Cardiac muscle cell (in vitro differentiated cells and primary cell): ENCODE results near the gene SLC25A4. TPM values are rescaled to one million over a fixed set of nuclear protein-coding genes. Genes with fewer than 3 reads are reported as not detected.

Experiments
- DNase-seq, 2 donors: peaks; one replicate each; pipeline versions ENCODE4 v3.0.0 to v3.0.0-alpha.2; 2010 to 2017; ENCODE audit warnings: low read depth in 1 of 2, low spot score in 1 of 2
- H3K27ac ChIP-seq: fragments of 200-600 bp; sonication (generic); 2 replicates; pipeline ENCODE4 v1.5.1; 2016
- H3K27me3 ChIP-seq: fragments of 200-600 bp; sonication (generic); 2 replicates; pipeline ENCODE4 v1.6.0; 2016; ENCODE audit warnings: control low read depth
- H3K36me3 ChIP-seq: fragments of 200-600 bp; sonication (generic); 2 replicates; pipeline ENCODE4 v1.5.1; 2016; ENCODE audit warnings: control low read depth
- H3K4me1 ChIP-seq: fragments of 200-600 bp; sonication (generic); 2 replicates; pipeline ENCODE4 v1.8.1; 2017; ENCODE audit warnings: low read depth, mild to moderate bottlenecking, mixed run types
- H3K4me3 ChIP-seq: fragments of 200-600 bp; sonication (generic); 2 replicates; pipeline ENCODE4 v1.5.1; 2016; ENCODE audit warnings: mild to moderate bottlenecking
- H3K9me3 ChIP-seq: fragments of 200-600 bp; sonication (generic); 2 replicates; pipeline ENCODE4 v1.5.1; 2017; ENCODE audit warnings: low read depth, mild to moderate bottlenecking, control low read depth
- polyA plus RNA-seq: library from polyadenylated mRNA; unstranded; fragments of >200 nt; fragmentation: Nextera tagmentation; extraction: Ambion mirVana; gene quantifications from 2 replicates; pipeline ENCODE4 v1.2.1, GENCODE V29; 2016
- total RNA-seq: library from RNA; depleted of rRNA; stranded (reverse); fragments of >200 nt; gene quantifications from 2 replicates; pipeline ENCODE4 v1.2.3, GENCODE V29; 2016
- TF ChIP-seq, protein P1 (sequence below): IDR thresholded peaks from 2 replicates; pipeline ENCODE4 v1.5.1; 2012; ENCODE audit warnings: low read depth, mild to moderate bottlenecking, low read length

SLC25A4 gene
- total and polyA plus RNA-seq, 2 experiments from 2014 or later = 162 to 790 TPM

DNA sequence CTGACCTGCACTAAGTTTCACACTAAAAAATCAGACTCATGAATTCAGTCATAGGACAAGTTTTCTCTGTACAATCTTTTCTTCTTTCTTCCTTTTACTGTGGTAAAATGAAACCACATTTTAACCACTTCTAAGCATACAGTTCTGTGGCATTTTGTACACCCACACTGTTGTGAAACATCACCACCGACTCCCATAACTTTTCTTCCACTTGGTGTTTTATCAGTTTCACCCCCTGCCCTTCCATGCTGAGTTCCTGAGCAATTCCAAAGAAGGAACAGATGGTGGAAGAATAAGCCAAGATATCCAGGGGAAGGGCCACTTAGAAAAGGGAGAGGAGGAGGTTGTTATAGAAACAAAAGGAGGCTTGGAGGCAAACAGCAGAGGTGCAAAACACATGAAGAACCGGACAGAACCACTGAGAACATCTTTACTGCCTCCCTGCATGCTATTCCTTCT lies 22.6 kb downstream of the SLC25A4 start:
- TF ChIP-seq, protein P1, sequence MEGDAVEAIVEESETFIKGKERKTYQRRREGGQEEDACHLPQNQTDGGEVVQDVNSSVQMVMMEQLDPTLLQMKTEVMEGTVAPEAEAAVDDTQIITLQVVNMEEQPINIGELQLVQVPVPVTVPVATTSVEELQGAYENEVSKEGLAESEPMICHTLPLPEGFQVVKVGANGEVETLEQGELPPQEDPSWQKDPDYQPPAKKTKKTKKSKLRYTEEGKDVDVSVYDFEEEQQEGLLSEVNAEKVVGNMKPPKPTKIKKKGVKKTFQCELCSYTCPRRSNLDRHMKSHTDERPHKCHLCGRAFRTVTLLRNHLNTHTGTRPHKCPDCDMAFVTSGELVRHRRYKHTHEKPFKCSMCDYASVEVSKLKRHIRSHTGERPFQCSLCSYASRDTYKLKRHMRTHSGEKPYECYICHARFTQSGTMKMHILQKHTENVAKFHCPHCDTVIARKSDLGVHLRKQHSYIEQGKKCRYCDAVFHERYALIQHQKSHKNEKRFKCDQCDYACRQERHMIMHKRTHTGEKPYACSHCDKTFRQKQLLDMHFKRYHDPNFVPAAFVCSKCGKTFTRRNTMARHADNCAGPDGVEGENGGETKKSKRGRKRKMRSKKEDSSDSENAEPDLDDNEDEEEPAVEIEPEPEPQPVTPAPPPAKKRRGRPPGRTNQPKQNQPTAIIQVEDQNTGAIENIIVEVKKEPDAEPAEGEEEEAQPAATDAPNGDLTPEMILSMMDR = no peak
- Histone ChIP-seq H3K9me3 (no peaks in the 10 kb centered on the region), H3K27ac (peak overlapping the region; percentile 13), H3K27me3 (no peaks in the 10 kb centered on the region), H3K36me3 (peaks cover 14% of the 10 kb centered on the region), H3K4me3 (no peak overlapping the region), H3K4me1 (peaks cover 11% of the 10 kb centered on the region)
- DNase-seq = peak in 1 of 2 donors; percentile 95

DNA sequence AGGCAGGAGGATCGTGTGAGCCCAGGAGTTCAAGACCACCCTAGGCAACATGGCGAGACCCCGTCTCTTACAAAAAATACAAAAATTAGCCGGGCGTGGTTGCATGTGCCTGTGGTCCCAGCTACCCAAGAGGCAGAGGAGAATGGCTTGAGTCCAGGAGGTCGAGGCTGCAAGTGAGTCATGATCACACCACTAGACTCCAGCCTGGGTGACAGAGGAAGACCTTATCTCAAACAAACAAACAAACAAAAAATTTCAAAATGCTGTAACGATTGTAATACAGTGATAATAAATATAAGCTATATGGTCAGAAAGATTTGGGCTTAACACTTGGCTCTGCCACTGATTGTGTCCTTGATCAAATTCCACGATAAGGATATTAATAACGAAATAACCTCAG lies 24.2 kb downstream of the SLC25A4 start:
- peak in 1 of 2 donors; percentile 37 for DNase-seq
- H3K27me3 ChIP-seq = no peaks in the 10 kb centered on the region

DNA sequence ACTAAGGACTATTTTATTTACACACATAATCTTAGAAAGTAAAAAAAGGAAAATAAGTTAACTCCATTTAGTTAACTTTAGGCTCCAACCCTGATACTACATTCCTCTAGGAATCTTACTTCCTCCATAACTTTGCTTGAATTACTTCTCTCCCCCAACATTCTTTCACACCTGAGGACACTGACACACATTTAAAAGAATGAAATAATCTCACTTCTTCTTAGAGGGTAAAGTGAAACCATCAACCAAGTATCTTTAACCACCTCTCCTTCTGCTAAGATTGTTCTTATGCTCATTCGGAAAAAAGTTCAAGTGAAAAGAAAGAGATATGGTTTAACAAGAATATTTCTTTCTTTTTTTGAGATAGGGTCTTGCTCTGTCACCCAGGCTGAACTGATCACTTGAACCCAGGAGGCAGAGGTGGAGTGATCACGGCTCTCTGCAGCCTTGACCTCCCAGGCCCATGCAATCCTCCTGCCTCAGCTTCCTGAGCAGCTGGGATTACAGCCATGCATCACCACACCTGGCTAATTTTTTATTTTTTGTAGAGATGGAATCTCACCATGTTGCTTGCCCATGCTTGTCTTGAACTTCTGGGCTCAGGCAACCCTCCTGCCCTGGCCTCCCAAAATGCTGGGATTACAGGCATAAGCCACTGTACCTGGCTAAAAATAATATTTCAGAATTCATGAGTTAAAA lies 28.5 kb downstream of the SLC25A4 start:
- Histone ChIP-seq H3K9me3 (no peaks in the 10 kb centered on the region), H3K4me3 (no peak overlapping the region), H3K27ac (no peak overlapping the region), H3K4me1 (peaks cover 16% of the 10 kb centered on the region), H3K27me3 (no peaks in the 10 kb centered on the region), H3K36me3 (peaks cover 5% of the 10 kb centered on the region)
- TF ChIP-seq, protein P1 = no peak
- no peak for DNase-seq

More for the DNA sequence above, 24.2 kb downstream of the SLC25A4 start:
- no peak overlapping the region for H3K27ac ChIP-seq
- TF ChIP-seq, protein P1 = no peak
- H3K9me3 ChIP-seq = no peaks in the 10 kb centered on the region
- peaks cover 5% of the 10 kb centered on the region for H3K36me3 ChIP-seq
- H3K4me3 ChIP-seq = no peak overlapping the region
- peaks cover 11% of the 10 kb centered on the region for H3K4me1 ChIP-seq

GRCh38 chr4:185179488-185179887 lies 36.4 kb downstream of the SLC25A4 start:
- DNase-seq = no peak
- Histone ChIP-seq H3K4me3 (no peak overlapping the region), H3K9me3 (no peaks in the 10 kb centered on the region), H3K36me3 (no peaks in the 10 kb centered on the region), H3K27me3 (no peaks in the 10 kb centered on the region), H3K27ac (no peak overlapping the region), H3K4me1 (peaks cover 4% of the 10 kb centered on the region)
- TF ChIP-seq, protein P1 = no peak

- no peaks in the 10 kb centered on the region for H3K4me1 ChIP-seq
These were observed 39.2 kb downstream of the SLC25A4 start for GRCh38 chr4:185182239-185182638.

More at GRCh38 chr4:185182239-185182638, 39.2 kb downstream of the SLC25A4 start:
- Histone ChIP-seq H3K27me3 (no peaks in the 10 kb centered on the region), H3K27ac (no peak overlapping the region), H3K4me3 (no peak overlapping the region), H3K9me3 (no peaks in the 10 kb centered on the region), H3K36me3 (no peaks in the 10 kb centered on the region)
- TF ChIP-seq, protein P1 = no peak
- DNase-seq = no peak
